Measurements from ENCODE around the gene NRL.
A peak's percentile ranks its signal among the peaks of the same experiment; 100 is the strongest.

The NRL gene

DNA sequence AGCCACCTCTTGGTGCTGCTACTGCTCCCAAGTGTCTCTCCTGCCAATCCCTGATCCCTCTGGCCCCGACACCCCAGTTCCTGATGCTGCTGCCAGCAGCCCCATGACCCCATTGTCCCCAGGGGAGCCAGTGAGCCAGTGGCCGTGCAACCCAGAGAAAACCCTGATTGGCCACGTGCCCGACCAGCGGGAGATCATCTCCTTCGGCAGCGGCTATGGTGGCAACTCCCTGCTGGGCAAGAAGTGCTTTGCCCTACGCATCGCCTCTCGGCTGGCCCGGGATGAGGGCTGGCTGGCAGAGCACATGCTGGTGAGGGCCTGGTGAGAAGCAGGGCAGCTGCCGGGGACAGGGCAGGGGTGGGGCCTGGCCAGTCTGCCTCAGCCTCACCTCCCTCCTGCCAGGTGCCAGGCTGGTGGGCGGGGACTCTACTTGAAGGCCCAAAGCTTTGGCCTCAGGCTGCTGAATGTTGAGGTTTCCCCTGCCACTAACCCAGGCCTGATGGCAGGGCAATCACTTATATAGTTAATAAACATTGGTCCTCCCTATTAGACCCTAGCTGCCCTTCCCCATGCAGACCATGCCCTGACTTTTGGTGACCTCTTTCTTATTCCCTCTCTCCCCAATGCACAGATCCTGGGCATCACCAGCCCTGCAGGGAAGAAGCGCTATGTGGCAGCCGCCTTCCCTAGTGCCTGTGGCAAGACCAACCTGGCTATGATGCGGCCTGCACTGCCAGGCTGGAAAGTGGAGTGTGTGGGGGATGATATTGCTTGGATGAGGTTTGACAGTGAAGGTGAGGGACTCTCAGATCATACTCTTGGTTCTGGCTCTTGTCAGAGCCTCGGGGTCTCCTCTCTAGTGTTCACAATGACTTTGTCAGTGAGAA is 15.6 kb downstream of the NRL start:
- peak; percentile 35 for DNase-seq (ENCODE audit: low spot score)

DNA sequence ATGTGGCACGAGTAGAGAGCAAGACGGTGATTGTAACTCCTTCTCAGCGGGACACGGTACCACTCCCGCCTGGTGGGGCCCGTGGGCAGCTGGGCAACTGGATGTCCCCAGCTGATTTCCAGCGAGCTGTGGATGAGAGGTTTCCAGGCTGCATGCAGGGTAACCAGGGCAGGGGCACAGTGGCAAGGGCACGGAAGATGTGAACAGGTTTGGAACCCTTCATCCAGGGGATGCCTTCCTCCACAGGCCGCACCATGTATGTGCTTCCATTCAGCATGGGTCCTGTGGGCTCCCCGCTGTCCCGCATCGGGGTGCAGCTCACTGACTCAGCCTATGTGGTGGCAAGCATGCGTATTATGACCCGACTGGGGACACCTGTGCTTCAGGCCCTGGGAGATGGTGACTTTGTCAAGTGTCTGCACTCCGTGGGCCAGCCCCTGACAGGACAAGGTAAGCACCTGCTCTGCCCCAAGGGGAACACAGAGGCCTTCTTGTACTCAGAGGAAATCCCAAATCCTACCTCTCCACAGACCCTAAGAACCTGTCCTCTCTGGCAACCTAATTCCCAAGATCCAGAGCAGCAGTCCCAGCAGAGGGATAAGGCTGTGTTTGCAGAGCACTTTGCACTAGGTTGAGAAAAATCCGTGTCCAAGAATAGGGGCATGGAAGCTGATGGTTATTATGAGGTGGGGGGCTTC is 16.4 kb downstream of the NRL start:
- DNase-seq (ENCODE audit: low spot score): no peak

GRCh38 chr14:24096545-24097181 is 18.1 kb downstream of the NRL start:
- DNase-seq (ENCODE audit: low spot score): no peak

DNA sequence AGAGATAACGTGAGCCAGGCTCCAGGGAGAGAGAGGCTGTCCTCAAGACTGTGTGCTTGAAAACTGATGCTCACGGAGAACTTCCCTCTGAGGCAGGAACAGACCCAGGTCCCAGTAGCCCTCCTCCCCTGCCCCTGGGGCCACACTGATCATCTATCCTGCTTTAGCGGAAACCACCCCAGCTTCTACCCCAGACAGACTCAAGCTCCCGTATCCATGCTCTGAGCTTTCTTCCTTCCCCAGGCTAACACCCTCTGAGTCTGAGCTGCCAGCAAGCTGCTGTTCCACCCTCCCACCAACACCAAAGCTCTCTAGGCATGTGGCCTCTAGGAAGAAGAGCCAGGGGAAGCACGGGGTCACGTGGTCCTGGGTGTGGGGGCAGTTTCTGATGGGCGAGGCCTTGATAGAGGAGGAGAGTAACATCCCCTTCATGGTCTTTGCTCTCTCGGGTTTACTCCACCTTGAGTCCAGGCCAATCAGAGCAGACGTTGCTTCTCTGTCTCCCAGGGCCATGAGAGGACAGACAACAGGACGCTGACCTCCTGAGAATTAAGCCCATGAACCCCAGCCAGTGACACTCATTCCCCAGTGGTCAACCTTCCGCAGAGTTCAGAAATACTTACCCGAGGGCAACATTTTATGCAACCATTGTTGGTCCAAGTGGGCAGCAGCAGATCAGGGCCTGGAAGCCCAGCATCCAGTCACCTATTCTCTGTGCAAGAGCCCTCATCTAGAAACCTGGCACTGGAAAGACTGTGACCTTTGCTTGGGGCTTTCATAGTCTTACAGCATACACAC is 19.3 kb downstream of the NRL start:
- DNase-seq (ENCODE audit: low spot score): peak; percentile 61

DNA sequence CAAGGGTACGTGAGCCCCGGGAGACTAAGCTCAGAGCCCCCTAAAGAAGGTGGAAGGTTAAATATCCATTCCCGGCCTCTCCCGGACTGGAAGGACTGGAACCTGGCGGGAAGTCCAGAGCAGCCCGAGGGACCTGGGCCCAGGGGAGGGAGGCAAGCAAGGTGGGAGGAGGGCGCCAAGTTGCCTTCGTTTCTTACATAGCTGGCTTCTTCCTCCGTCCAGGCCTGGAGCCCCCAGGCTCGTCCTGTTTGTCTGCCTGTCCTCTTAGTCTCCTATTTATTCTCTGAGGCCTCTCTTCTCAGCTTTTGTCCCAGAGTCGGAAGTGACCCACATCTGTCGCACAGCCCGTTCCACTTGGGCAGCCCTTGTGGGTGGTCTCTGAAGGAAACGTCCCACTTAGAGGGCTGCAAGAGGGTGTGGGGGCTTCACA is 19.9 kb downstream of the NRL start:
- DNase-seq (ENCODE audit: low spot score): no peak

GRCh38 chr14:24093901-24094840 is 20.6 kb downstream of the NRL start, which contains the start of gene PCK2:
TSS of gene PCK2 (plus strand) at chr14:24094311. CDS start at chr14:24094406, 95 bp downstream.
- DNase-seq (ENCODE audit: low spot score): peak; percentile 98

DNA sequence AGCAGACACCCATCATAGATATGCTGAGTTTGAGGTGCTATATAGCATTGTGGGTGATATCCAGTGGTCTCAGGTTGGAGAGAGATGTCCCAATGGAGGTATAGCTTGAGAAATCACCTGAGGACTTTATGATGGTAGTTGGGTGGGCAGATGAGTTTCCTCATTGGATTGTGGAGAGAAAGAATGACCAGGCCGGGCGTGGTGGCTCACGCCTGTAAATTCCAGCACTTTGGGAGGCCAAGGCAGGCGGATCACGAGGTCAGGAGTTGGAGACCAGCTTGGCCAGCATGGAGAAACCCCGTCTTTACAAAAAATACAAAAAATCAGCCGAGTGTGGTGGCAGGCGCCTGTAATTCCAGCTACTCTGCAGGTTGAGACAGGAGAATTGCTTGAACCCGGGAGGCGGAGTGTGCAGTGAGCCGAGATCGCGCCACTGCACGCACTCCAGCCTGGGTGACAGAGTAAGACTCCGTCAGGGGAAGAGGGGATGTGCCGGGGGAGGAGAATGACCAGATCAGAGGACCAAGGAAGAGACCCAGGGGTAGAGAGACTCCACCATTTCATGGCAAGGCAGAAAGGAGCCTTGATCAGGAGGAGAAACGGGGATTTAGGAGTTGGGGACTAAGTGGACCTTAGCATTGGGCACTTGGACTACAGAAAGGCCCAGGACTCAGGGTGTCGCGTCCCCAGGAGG is 21.4 kb downstream of the NRL start:
- DNase-seq (ENCODE audit: low spot score): no peak

DNA sequence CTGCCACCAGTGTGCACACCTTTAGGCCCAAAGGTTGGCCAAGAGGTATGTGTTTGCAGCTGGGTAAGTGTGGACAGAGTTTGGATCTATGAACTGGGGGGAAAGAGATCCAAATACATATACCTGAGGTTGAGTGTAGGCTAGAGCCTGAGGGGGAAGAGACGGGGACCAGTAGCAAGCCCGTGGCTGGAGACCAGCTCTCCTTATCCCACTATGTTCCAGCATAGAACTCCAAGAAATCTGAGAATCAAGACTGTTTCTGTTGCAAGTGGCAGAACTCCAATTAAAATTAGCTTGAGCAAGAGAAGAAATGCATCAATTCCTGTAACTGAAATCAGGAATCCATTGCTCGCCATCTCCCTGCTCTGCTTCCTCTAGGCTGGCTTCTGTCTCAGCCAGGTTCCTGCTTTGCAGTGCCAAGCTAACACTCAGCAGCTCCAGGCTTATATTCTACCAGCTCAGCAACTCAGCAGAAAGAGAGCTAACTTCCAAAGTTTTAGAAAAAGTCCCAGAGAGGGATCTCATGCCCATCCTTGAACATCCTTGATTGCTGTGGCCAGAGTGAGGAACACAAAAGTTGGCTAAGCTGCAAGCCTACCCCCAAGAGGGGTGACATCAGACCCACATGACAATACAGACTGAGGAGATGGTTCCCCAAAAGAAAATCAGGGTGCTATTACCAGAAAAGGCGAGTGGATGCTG is 22.1 kb downstream of the NRL start:
- no peak for DNase-seq (ENCODE audit: low spot score)

DNA sequence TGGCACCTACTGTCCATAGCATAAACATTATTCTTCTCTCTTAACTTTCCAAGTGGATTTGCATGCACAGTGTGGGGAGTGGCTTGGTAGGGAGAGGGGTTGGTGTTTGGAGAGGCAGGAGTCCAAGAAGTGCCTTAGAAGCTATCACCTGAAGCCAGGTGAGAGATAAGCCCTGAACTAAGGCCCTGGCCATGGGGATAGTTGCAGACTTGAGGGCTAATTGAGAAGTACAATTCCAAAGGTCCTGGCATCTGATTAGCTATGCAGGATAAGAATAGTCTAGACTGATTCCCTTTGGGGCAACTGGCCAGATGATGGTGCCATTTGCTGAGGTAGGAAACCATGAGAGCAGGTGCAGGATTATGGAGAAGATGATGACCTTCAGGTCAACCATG is 22.6 kb downstream of the NRL start:
- no peak for DNase-seq (ENCODE audit: low spot score)

- no peak for DNase-seq (ENCODE audit: low spot score)
Measured at GRCh38 chr14:24089890-24090289, 24.9 kb downstream of the NRL start.

DNA sequence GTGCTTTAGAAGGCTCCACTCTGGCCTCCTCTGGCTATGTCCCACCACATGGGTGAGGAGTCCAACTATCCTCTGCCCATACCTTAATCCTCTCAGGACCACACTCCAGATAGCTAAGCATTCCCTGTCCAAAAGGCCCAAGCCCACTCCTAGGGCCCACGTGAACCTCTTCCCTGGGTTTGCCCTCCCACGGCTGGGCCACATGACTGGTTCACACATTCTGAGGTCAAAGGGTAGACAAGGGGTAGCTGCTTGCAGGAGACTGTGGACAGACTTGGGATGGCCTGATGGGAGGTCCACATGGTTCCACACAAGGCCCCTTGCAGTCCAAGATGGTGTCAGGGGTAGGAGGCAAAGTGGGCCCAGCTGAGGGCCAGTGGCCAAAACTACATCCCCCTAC is 26.7 kb downstream of the NRL start:
- no peak for DNase-seq (ENCODE audit: low spot score)

DNA sequence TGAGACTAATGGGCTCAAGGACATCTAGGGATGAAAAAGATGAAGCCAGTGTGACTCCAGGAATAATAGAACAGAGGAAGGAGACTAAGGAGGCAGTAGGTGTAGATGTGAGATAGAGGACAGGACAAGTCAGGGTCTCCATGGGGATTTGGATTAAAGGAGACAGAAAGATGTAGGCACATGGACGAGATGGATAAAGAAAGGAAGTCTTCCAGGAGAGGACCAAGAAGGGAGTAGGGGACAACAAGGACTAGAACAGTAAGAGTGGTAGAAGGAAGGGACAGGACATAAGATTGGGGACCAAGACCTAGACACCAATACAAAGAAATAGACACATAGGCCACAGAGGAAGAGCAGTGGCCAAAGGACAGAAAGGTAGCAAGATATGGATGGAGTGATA is 27.7 kb downstream of the NRL start:
- no peak for DNase-seq (ENCODE audit: low spot score)

GRCh38 chr14:24086193-24086955 is 28.4 kb downstream of the NRL start:
- DNase-seq (ENCODE audit: low spot score): no peak

DNA sequence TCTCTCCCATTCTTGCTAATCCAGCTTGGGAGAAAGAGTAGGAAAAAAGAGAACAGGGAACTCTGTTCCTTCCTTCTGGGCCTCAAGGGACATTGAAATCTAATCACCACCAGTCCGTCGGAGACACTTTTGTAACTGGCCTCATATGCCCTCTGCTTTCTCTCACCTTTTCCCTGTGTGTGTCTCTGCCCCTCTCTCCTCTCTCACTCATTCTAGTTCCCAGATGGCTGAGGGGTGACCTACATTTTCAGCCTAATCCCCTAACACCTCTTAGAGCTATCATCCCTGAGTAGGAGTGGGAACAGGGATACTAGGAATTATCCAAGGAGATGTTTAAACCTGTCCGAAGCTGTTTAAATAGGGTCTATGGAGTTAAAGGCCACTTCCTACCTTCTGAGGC is 29.5 kb downstream of the NRL start:
- no peak for DNase-seq (ENCODE audit: low spot score)

DNA sequence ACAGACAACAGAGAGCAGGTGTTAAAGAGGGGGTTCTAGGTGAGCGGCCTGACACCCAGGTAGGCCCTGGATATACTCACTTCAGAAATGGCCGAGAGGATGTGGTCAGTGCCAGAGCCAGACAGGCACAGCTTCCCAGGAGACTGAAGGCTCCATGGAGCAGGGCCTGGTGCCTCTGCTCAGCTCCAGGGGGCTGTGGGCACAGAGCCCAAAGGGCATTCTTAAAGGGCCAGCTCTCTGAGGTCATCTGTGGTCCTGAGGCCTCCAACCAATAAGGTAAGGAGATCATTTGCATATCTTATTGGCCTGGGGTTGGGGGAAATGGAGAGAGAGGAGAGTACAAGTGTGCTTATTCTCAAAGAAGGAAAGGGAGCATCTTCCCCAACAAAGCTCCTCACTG is 30.3 kb downstream of the NRL start:
- DNase-seq (ENCODE audit: low spot score): no peak

GRCh38 chr14:24083462-24083861 is 31.3 kb downstream of the NRL start:
- DNase-seq (ENCODE audit: low spot score): no peak

DNA sequence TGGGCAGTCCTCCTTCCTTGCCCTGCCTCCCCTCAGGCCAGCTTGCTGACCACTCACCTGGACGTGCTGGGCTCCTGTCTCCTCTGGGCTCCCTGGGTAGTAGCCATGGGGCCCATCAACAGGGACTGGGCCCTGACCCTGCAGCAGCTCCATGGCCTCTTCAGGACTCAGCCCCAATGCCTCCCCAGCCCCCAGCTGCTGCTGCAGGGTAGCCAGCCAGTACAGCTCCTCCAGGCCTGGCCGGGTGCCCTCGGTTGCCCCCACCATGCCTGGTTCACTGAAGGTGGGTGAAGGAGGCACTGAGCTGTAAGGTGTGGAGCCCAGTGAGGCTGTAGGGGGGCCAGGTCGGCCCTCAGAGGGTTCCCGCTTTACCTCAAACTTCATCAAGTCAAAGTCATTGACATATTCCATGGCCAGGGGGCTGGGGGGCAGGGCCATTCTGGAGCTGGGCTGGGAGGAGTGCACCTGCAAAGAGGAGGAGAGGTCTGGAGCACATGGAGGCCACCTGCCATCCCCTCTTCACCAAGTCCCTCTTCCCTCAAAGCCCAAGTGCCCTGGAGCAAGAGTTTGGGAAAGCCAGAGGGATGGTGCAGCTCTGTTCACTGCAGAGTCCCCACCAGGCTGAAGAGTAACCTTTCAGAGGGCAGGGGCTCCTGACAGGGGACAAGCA is 32.2 kb downstream of the NRL start:
- no peak for DNase-seq (ENCODE audit: low spot score)

GRCh38 chr14:24081739-24082211 is 33.0 kb downstream of the NRL start:
- DNase-seq (ENCODE audit: low spot score): no peak

Measured in iPS-NIHi11 (cell line).